ENCODE results near the gene CACNA2D3.

DNA sequence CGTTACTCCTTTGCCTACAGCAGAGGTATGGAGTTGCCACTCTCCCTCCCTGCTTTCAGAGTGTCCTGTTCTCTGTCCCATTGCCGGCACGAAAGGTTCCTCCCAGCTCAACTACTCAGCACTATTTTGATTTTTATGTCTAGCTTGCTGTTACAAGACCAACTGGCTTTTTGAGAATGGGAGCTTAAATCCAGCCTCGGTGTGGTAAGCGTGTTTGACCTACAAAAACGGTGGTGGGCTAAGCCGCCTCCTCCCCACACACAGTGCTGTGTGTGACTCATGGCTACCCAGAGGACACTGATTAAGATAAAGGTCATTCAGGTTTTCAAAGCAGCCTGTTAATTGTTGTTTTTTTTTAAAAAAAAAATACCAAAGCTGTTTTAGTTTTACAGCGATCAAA is 741.0 kb downstream of the CACNA2D3 start:
- TF ChIP-seq, protein P1, sequence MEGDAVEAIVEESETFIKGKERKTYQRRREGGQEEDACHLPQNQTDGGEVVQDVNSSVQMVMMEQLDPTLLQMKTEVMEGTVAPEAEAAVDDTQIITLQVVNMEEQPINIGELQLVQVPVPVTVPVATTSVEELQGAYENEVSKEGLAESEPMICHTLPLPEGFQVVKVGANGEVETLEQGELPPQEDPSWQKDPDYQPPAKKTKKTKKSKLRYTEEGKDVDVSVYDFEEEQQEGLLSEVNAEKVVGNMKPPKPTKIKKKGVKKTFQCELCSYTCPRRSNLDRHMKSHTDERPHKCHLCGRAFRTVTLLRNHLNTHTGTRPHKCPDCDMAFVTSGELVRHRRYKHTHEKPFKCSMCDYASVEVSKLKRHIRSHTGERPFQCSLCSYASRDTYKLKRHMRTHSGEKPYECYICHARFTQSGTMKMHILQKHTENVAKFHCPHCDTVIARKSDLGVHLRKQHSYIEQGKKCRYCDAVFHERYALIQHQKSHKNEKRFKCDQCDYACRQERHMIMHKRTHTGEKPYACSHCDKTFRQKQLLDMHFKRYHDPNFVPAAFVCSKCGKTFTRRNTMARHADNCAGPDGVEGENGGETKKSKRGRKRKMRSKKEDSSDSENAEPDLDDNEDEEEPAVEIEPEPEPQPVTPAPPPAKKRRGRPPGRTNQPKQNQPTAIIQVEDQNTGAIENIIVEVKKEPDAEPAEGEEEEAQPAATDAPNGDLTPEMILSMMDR (IDR thresholded peaks at IDR 0.05) = no peak
- TF ChIP-seq POLR2A (IDR thresholded peaks at IDR 0.05) = no peak

All from uterus (tissue), 2 donors.